Esophagus muscularis mucosa (tissue), 4 donors: ENCODE results near the gene TBC1D22A. TPM values are rescaled to one million over a fixed set of nuclear protein-coding genes. Genes with fewer than 3 reads are reported as not detected.

Source experiments
- DNase-seq: peaks from one replicate; pipeline ENCODE4 v3.0.0-alpha.2; 2017; ENCODE audit errors: extremely low spot score
- H3K27ac ChIP-seq, 4 donors: fragments of 200-600 bp; sonication (generic); replicated peaks in 1 of 4; 1 replicate in 3 of 4; 2 replicates in 1 of 4; pipeline ENCODE4 v1.5.1; 2016 to 2019; ENCODE audit warnings: mild to moderate bottlenecking in 1 of 4
- H3K27me3 ChIP-seq, 4 donors: fragments of 200-600 bp; sonication (generic); one replicate each; pipeline versions ENCODE4 v1.5.1 to v1.6.0; 2016 to 2019
- H3K36me3 ChIP-seq, 4 donors: fragments of 200-600 bp; sonication (generic); one replicate each; pipeline ENCODE4 v1.5.1; 2016 to 2019
- H3K4me1 ChIP-seq, 4 donors: fragments of 200-600 bp; sonication (generic); one replicate each; pipeline ENCODE4 v1.5.1; 2016 to 2019
- H3K4me3 ChIP-seq, 4 donors: fragments of 200-600 bp; sonication (generic); 1 replicate in 2 of 4; 2 replicates in 2 of 4; pipeline ENCODE4 v1.5.1; 2016 to 2019; ENCODE audit warnings: mild to moderate bottlenecking in 4 of 4, moderate library complexity in 1 of 4
- H3K9me3 ChIP-seq, 4 donors: fragments of 200-600 bp; sonication (generic); 1 replicate in 3 of 4; 2 replicates in 1 of 4; pipeline ENCODE4 v1.5.1; 2016 to 2019
- EP300 ChIP-seq: sonication (generic); formaldehyde crosslinking; IDR thresholded peaks from one replicate; pipeline ENCODE4 v1.6.1; 2017; ENCODE audit warnings: antibody characterized with exemption
- POLR2A ChIP-seq: fragments of 450-650 bp; IDR thresholded peaks from one replicate; pipeline ENCODE4 v1.6.1; 2017; ENCODE audit warnings: antibody characterized with exemption, moderate library complexity, mild to moderate bottlenecking, low read depth
- POLR2AphosphoS5 ChIP-seq, 2 donors: sonication (generic); formaldehyde crosslinking; IDR thresholded peaks; one replicate each; pipeline ENCODE4 v1.6.1; 2017; ENCODE audit warnings: antibody characterized with exemption in 2 of 2
- WGBS: methylation state at CpG from one replicate; pipeline ENCODE4 v1.1.5; 2018; 5-methylcytosine and 5-hydroxymethylcytosine counted together
- intact Hi-C: fragments of 100-400 bp; cut with DNase I; formaldehyde crosslinking; loops from one replicate; pipeline ENCODE4 v1.15.1; 2023
- total RNA-seq, 4 donors: library from RNA; depleted of rRNA; stranded (reverse); fragments of >200 nt; gene quantifications; one replicate each; pipeline versions ENCODE4 v1.1.0 to v1.2.1, GENCODE V29; 2016
- TF ChIP-seq, protein P1 (sequence below), 3 experiments: fragments of 200-600 bp in 2 of 3; fragments of 450-650 bp in 1 of 3; sonication (generic) in 2 of 3; IDR thresholded peaks; one replicate each; pipeline ENCODE4 v1.5.1; 2017 to 2019; ENCODE audit warnings: antibody characterized with exemption in 3 of 3, mild to moderate bottlenecking in 2 of 3, moderate library complexity in 1 of 3

TBC1D22A gene
- total RNA-seq, 4 donors from 2014 or later = 15.2 to 20.7 (median 18.8) TPM

DNA sequence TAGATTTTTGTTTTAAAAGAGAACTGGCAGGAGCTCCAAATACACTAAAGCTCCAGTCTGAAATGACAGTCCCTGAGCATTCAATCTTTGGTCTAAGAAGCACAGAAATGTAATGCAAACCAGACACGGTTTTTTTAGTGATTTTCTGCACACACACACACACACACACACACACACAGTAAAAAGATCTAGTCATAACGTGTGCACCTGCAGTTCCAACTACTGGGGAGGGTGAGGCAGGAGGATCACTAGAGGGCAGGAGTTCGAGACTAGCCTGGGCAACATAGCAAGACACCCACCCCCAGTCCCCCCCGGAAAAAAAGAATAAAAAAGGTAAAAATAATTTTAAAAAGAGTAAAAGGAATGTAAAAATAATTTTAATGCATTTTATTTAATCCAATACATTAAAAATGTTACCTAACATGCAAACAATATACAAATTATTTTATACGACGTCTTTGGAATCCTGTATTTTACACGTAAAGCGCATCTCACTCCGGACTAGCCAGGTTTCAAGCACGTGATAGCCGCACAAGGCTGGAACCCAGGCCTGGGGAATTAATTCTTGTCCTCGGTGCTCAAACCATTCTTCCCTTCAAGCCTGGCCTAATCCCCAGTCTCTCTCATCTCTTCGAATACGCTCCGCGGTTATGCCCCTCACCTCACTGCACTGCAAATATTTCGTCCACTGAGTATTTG lies 762 bp upstream of the TBC1D22A start:
- H3K9me3 ChIP-seq = no peaks in the 10 kb centered on the region
- no peak for DNase-seq
- H3K4me3 ChIP-seq = peak overlapping the region; percentile 82 to 95 (median 87)
- H3K4me1 ChIP-seq = peaks cover 22 to 56% (median 48%) of the 10 kb centered on the region in 4 donors
- peaks cover 0 to 3% (median 0%) of the 10 kb centered on the region in 4 donors for H3K36me3 ChIP-seq
- TF ChIP-seq, protein P1, sequence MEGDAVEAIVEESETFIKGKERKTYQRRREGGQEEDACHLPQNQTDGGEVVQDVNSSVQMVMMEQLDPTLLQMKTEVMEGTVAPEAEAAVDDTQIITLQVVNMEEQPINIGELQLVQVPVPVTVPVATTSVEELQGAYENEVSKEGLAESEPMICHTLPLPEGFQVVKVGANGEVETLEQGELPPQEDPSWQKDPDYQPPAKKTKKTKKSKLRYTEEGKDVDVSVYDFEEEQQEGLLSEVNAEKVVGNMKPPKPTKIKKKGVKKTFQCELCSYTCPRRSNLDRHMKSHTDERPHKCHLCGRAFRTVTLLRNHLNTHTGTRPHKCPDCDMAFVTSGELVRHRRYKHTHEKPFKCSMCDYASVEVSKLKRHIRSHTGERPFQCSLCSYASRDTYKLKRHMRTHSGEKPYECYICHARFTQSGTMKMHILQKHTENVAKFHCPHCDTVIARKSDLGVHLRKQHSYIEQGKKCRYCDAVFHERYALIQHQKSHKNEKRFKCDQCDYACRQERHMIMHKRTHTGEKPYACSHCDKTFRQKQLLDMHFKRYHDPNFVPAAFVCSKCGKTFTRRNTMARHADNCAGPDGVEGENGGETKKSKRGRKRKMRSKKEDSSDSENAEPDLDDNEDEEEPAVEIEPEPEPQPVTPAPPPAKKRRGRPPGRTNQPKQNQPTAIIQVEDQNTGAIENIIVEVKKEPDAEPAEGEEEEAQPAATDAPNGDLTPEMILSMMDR (IDR thresholded peaks at IDR 0.05) = no peak
- TF ChIP-seq POLR2AphosphoS5 (IDR thresholded peaks at IDR 0.05) = no peak
- no peaks in the 10 kb centered on the region for H3K27me3 ChIP-seq
- 9% methylated on average over 17 of the region's 17 CpGs for WGBS
- intact Hi-C loops = no loop called here
- peak overlapping the region; percentile 91 to 99 (median 94) for H3K27ac ChIP-seq

DNA sequence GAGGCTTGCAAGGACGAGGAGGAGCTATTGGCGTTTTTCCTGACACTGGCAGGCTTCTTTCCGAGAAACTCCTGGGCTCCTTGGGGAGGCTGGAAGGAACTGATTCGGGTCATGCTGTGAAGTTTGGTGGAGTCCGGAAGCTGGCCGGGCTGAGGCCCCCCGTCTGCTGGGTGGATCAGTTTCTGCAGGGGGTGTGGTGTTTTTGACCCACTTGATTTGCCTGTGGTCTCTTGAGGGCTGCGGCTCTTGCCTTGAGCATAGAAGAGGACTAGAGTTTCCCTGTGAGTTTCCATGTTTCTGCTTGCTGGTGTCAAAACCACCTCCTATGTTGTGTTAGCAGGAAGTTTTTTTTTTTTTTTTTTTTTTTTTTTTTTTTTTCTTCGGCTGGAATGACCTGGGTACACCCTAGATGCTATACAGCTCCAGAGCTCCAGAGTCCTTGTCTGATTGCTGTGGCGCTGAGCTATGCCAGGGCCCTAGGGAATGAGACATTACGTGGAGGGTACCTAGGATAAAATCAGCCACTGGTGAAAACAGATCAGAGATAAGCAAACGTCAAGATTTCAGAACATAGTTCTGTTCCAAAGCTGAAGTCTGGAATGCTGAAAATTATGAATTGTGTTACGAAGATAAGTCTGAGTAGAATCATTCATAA lies 728 bp downstream of the TBC1D22A start:
- Histone ChIP-seq H3K4me3 (peak overlapping the region; percentile 82 to 95 (median 87)), H3K27ac (peak overlapping the region; percentile 91 to 99 (median 94)), H3K36me3 (peaks cover 0 to 3% (median 0%) of the 10 kb centered on the region in 4 donors), H3K4me1 (peaks cover 33 to 70% (median 60%) of the 10 kb centered on the region in 4 donors), H3K9me3 (no peaks in the 10 kb centered on the region), H3K27me3 (no peaks in the 10 kb centered on the region)
- no peak for TF ChIP-seq POLR2A
- TF ChIP-seq, protein P1 (IDR thresholded peaks at IDR 0.05) = no peak
- no peak for DNase-seq
- 16% methylated on average over 13 of the region's 13 CpGs for WGBS
- intact Hi-C loops = no loop called here

DNA sequence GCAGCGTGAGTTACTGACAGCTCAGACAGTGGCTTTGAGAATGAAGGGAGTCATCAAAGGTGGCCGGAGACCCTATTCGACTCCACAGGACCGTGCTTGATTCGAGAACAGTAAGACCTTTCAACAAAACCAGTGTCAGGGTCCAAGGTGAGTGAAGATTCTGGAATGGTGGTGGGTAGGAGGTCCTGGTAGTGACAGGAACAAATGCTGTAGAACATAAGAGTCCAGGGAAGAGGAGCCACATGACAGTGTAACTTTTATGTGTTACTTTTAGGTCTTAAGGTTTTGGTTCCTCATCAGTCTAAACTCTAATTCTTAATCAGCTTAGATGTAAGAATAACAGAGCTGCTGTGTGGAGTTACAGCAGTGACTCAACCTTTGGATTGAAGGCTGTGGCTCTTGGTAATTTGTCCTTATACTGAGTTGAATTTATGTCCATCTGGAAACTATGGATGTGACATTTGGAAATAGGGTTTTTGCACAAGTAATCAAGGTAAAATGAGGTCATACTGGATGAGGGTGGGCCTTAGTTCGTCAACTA lies 1.8 kb downstream of the TBC1D22A start:
- H3K9me3 ChIP-seq = no peaks in the 10 kb centered on the region
- peaks cover 0 to 3% (median 0%) of the 10 kb centered on the region in 4 donors for H3K36me3 ChIP-seq
- 81% methylated on average over 6 of the region's 6 CpGs for WGBS
- intact Hi-C loops = no loop called here
- no peak overlapping the region for H3K4me3 ChIP-seq
- peak overlapping the region in 3 of 4 donors; percentile 54 to 96 (median 92) for H3K27ac ChIP-seq
- no peaks in the 10 kb centered on the region for H3K27me3 ChIP-seq
- DNase-seq = no peak
- H3K4me1 ChIP-seq = peaks cover 43 to 62% (median 60%) of the 10 kb centered on the region in 4 donors
- TF ChIP-seq, protein P1 (IDR thresholded peaks at IDR 0.05) = no peak
- no peak for TF ChIP-seq POLR2A
- no peak for TF ChIP-seq EP300
- no peak for TF ChIP-seq POLR2AphosphoS5 (IDR thresholded peaks at IDR 0.05)

DNA sequence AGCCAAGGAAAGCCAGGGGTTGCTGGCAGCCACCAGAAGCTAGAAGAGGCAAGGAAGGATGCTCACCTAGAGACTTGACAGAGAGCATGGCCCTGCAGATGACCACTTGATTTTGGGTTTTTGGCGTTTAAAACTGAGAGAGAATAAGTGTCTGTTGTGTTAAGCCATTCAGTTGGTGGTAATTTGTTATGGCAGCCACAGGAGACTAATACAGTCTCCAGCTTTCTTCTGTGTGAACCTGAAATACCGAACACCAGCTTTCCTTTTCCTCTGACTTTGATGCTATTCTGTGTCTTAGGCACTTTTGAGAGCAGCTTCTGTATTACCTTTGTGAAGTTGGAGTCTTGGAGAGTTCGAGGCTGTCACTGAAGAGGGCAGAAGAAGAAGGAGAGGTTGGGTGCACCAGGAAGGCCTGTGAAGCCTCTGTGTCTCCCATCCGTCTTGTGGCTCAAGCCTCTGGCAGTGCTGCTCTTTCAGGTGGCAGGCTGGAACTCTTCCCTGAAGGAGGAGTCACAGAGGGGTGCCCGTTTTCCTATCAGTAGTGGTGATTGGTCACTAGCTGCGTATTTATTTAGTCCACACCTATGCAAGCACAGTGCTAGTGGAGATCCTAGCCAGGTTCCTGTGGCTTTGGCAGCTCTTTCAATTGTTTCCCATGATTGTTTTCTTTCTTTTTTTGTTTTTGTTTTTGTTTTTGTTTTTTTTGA lies 2.5 kb downstream of the TBC1D22A start:
- WGBS = 94% methylated on average over 3 of the region's 6 CpGs
- intact Hi-C loops = no loop called here
- no peak for DNase-seq
- Histone ChIP-seq H3K36me3 (peaks cover 0 to 3% (median 0%) of the 10 kb centered on the region in 4 donors), H3K27me3 (no peaks in the 10 kb centered on the region), H3K4me1 (peaks cover 50 to 69% (median 67%) of the 10 kb centered on the region in 4 donors), H3K4me3 (no peak overlapping the region), H3K9me3 (no peaks in the 10 kb centered on the region), H3K27ac (no peak overlapping the region)
- TF ChIP-seq, protein P1 (IDR thresholded peaks at IDR 0.05) = no peak
- TF ChIP-seq POLR2A (no peak), POLR2AphosphoS5 (IDR thresholded peaks at IDR 0.05) (no peak), EP300 (no peak)
